WTC11 (cell line): ENCODE data around the gene AIFM2. TPM values are rescaled to one million over a fixed set of nuclear protein-coding genes. Genes with fewer than 3 reads are reported as not detected.

Experiments
- ATAC-seq: fragments of 200-7000 bp; cut with Tn5 transposase; 2 replicates; pipeline ENCODE4 v1.10.0; 2021; ENCODE audit warnings: mild to moderate bottlenecking, moderate library complexity
- CTCF ChIA-PET: fragments of 300-600 bp; sonication (Branson Sonifier 250); formaldehyde crosslinking; loops from one replicate; lab custom pipeline; 2021; ENCODE audit warnings: antibody characterized with exemption; lab: Charles Lee
- POLR2A ChIA-PET: fragments of 350-600 bp; sonication (Branson Sonifier 250); formaldehyde crosslinking; loops from one replicate; lab custom pipeline; 2021; ENCODE audit warnings: antibody characterized with exemption; lab: Charles Lee
- DNase-seq: peaks from one replicate; pipeline ENCODE4 v3.0.0; 2021; ENCODE audit warnings: low spot score
- H3K27ac Mint-ChIP-seq: 2 replicates; pipeline ENCODE4 v1.8.0; 2021; ENCODE audit warnings: mixed read lengths
- H3K27me3 Mint-ChIP-seq: 2 replicates; pipeline ENCODE4 v1.8.0; 2021; ENCODE audit warnings: low read depth, mild to moderate bottlenecking, moderate library complexity, mixed read lengths
- H3K36me3 Mint-ChIP-seq: 2 replicates; pipeline ENCODE4 v1.8.0; 2021; ENCODE audit warnings: mixed read lengths
- H3K4me1 Mint-ChIP-seq: 2 replicates; pipeline ENCODE4 v1.8.0; 2022; ENCODE audit warnings: mixed read lengths
- H3K4me3 Mint-ChIP-seq: 2 replicates; pipeline ENCODE4 v1.8.0; 2021; ENCODE audit warnings: mild to moderate bottlenecking, moderate library complexity, mixed read lengths
- H3K9me3 Mint-ChIP-seq: 2 replicates; pipeline ENCODE4 v1.8.0; 2021; ENCODE audit warnings: mixed read lengths
- AFF4 ChIP-seq: sonication (generic); formaldehyde crosslinking; IDR thresholded peaks from 2 replicates; pipeline ENCODE4 v1.8.1; 2023; ENCODE audit warnings: mild to moderate bottlenecking, missing genetic modification reagents, borderline replicate concordance
- ARID4B ChIP-seq: sonication (generic); formaldehyde crosslinking; IDR thresholded peaks from 2 replicates; pipeline ENCODE4 v1.8.0; 2023; ENCODE audit warnings: missing genetic modification reagents, mild to moderate bottlenecking, borderline replicate concordance
- CREB1 ChIP-seq: sonication (generic); formaldehyde crosslinking; IDR thresholded peaks from 2 replicates; pipeline ENCODE4 v1.8.0; 2023; ENCODE audit warnings: mild to moderate bottlenecking, missing genetic modification reagents
- FOXJ3 ChIP-seq: sonication (generic); formaldehyde crosslinking; IDR thresholded peaks from 2 replicates; pipeline ENCODE4 v1.9.0; 2021; ENCODE audit warnings: missing genetic modification reagents, mild to moderate bottlenecking, borderline replicate concordance
- FOXP1 ChIP-seq: sonication (generic); formaldehyde crosslinking; IDR thresholded peaks from 2 replicates; pipeline ENCODE4 v1.8.0; 2022; ENCODE audit warnings: missing genetic modification reagents, mild to moderate bottlenecking, moderate library complexity, borderline replicate concordance
- FOXP4 ChIP-seq: sonication (generic); formaldehyde crosslinking; IDR thresholded peaks from 2 replicates; pipeline ENCODE4 v1.8.0; 2022; ENCODE audit warnings: mild to moderate bottlenecking, missing genetic modification reagents
- GRHL2 ChIP-seq: fragments of 250-450 bp; sonication (Bioruptor Pico); IDR thresholded peaks from 2 replicates; pipeline ENCODE4 v1.8.0; 2022; ENCODE audit warnings: mild to moderate bottlenecking, moderate library complexity; ENCODE audit not compliant: insufficient replicate concordance, severe bottlenecking
- IRF1 ChIP-seq: sonication (generic); formaldehyde crosslinking; IDR thresholded peaks from 2 replicates; pipeline ENCODE4 v1.8.0; 2023; ENCODE audit warnings: missing genetic modification reagents
- JAZF1 ChIP-seq: fragments of 250-450 bp; sonication (Bioruptor Pico); IDR thresholded peaks from 2 replicates; pipeline ENCODE4 v1.9.0; 2021; ENCODE audit warnings: moderate library complexity, mild to moderate bottlenecking, inconsistent platforms
- MAX ChIP-seq: sonication (generic); formaldehyde crosslinking; IDR thresholded peaks from 2 replicates; pipeline ENCODE4 v1.8.0; 2022; ENCODE audit warnings: mild to moderate bottlenecking, missing genetic modification reagents
- NR2C2 ChIP-seq: sonication (generic); formaldehyde crosslinking; IDR thresholded peaks from 2 replicates; pipeline ENCODE4 v1.8.0; 2022; ENCODE audit warnings: mild to moderate bottlenecking, missing genetic modification reagents
- PRDM15 ChIP-seq: sonication (generic); formaldehyde crosslinking; IDR thresholded peaks from 2 replicates; pipeline ENCODE4 v1.8.0; 2022; ENCODE audit warnings: missing genetic modification reagents
- RORB ChIP-seq: fragments of 250-450 bp; sonication (Bioruptor Pico); IDR thresholded peaks from 2 replicates; pipeline ENCODE4 v1.9.0; 2021; ENCODE audit warnings: mild to moderate bottlenecking
- TEAD4 ChIP-seq: sonication (generic); formaldehyde crosslinking; IDR thresholded peaks from 2 replicates; pipeline ENCODE4 v1.8.0; 2022; ENCODE audit warnings: mild to moderate bottlenecking, missing genetic modification reagents
- ZBTB21 ChIP-seq: sonication (generic); formaldehyde crosslinking; IDR thresholded peaks from 2 replicates; pipeline ENCODE4 v1.8.1; 2023; ENCODE audit warnings: mild to moderate bottlenecking, missing genetic modification reagents, borderline replicate concordance
- ZNF263 ChIP-seq: sonication (generic); formaldehyde crosslinking; IDR thresholded peaks from 2 replicates; pipeline ENCODE4 v1.8.1; 2022; ENCODE audit warnings: low read depth, mild to moderate bottlenecking, moderate library complexity, missing genetic modification reagents
- ZNF423 ChIP-seq: fragments of 250-450 bp; sonication (Bioruptor Pico); IDR thresholded peaks from 2 replicates; pipeline ENCODE4 v2.1.2; 2022; ENCODE audit warnings: mild to moderate bottlenecking, moderate library complexity
- total RNA-seq: library from RNA; stranded (reverse); gene quantifications from 3 replicates; pipeline ENCODE4 v1.2.3, GENCODE V29; 2021

AIFM2 gene
- total RNA-seq, 1 experiment from 2014 or later = 4.4 TPM

GRCh38 chr10:70164163-70164562 is 31.5 kb upstream of the AIFM2 start (continued):
- no peak for TF ChIP-seq PRDM15 (CRISPR knock-in tag)

- ATAC-seq = no peak
- ChIA-PET CTCF (interaction anchor here (0.8 kb wide), 1 partner anchor 102 kb away, joined by 3 read pairs; no protein-coding TSS in a partner anchor), POLR2A (no interaction called here)
- TF ChIP-seq JAZF1 (CRISPR knock-in tag) (no peak), ZBTB21 (no peak), AFF4 (CRISPR knock-in tag) (no peak), ZNF263 (no peak), FOXP4 (CRISPR knock-in tag) (no peak), NR2C2 (CRISPR knock-in tag) (no peak), FOXP1 (CRISPR knock-in tag) (no peak), GRHL2 (CRISPR knock-in tag) (no peak), MAX (CRISPR knock-in tag) (no peak), TEAD4 (CRISPR knock-in tag) (no peak), ZNF423 (CRISPR knock-in tag) (no peak), IRF1 (CRISPR knock-in tag) (no peak)
- Mint-ChIP-seq H3K9me3 (no peaks in the 10 kb centered on the region), H3K4me1 (peaks cover 17% of the 10 kb centered on the region), H3K4me3 (no peak overlapping the region), H3K27ac (peak overlapping the region; percentile 63), H3K36me3 (peaks cover 28% of the 10 kb centered on the region), H3K27me3 (no peaks in the 10 kb centered on the region)
- DNase-seq = no peak
Observed at GRCh38 chr10:70163448-70163847, 30.8 kb upstream of the AIFM2 start.

- no peak overlapping the region for H3K4me3 Mint-ChIP-seq
- H3K9me3 Mint-ChIP-seq = no peaks in the 10 kb centered on the region
Observed at GRCh38 chr10:70162892-70163201, 30.2 kb upstream of the AIFM2 start.

More at GRCh38 chr10:70162892-70163201, 30.2 kb upstream of the AIFM2 start:
- Mint-ChIP-seq H3K27ac (peak overlapping the region; percentile 51; the same call in 1 of the 2 replicates), H3K4me1 (peaks cover 16% of the 10 kb centered on the region), H3K36me3 (peaks cover 32% of the 10 kb centered on the region), H3K27me3 (no peaks in the 10 kb centered on the region)
- ATAC-seq (no peak), DNase-seq (no peak)
- ChIA-PET CTCF (interaction anchor here (0.8 kb wide), 1 partner anchor 102 kb away, joined by 3 read pairs; no protein-coding TSS in a partner anchor), POLR2A (no interaction called here)
- TF ChIP-seq CREB1 (CRISPR knock-in tag) (no peak), ARID4B (no peak), FOXJ3 (CRISPR knock-in tag) (no peak), RORB (CRISPR knock-in tag) (no peak)
